ENCODE results near the gene JAGN1. TPM values are rescaled to one million over a fixed set of nuclear protein-coding genes. Genes with fewer than 3 reads are reported as not detected.
"Not testable (repeated sequence)": the region's sequence is repeated elsewhere in the genome, so short reads cannot be mapped to it uniquely, and the experiment has no call there.

JAGN1 gene
- total RNA-seq, 1 experiment from 2014 or later = 22.7 TPM

DNA sequence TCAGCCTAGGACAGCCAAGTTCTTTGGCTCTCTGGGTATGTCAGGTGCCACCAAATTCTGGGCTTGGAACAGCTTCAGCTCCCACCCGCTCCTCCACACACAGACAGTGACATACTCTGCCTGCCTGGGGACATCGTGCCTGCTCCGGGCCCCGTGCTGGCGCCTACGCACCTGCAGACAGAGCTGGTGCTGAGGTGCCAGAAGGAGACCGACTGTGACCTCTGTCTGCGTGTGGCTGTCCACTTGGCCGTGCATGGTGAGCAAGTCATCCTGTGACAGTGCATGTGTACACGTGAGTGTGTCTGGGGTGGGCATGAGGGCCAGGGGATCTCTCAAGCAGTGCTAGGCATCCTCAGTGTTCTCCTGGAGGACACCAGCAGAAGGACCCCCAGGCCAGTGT is 27.4 kb downstream of the JAGN1 start:
- no peak for DNase-seq (ENCODE audit: low read depth)

DNA sequence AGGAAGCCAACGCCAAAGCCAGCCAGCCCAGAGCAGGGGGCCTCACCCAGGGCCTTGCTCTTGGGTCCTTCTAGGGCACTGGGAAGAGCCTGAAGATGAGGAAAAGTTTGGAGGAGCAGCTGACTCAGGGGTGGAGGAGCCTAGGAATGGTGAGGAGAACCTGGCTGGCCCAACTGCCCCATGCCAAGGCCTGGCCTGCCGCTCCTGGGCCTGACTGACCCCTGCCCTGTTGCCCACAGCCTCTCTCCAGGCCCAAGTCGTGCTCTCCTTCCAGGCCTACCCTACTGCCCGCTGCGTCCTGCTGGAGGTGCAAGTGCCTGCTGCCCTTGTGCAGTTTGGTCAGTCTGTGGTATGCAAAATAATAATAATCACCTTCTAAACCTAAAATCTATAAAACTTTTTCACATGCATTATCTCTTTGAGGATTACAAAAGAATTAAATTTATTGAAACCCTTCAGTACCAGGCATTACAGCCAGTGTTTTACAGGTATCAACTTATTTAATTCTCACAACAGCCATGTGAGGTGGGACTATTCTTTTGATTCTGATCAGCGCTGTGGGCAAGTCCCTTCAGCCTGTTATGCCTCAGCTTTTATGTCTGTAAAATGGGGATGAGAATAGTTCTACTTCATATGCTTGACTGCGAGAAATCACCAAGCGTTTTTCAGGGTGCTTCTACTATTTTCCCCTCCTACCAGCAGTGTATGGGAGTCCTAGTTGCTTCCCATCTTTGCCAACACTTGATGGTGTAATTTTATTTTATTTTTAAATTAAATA is 28.0 kb downstream of the JAGN1 start:
- no peak for DNase-seq (ENCODE audit: low read depth)

DNA sequence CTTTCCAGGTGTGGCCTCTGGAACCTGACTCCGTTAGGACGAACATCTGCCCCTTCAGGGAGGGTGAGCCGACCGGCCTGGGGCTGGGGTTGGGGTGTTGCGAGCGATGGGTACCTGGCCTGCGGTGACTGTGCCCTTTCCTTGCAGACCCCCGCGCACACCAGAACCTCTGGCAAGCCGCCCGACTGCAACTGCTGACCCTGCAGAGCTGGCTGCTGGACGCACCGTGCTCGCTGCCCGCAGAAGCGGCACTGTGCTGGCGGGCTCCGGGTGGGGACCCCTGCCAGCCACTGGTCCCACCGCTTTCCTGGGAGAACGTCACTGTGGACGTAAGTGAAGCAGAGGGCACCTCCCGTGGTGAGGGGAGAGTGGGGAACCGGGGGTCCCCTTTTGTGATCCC is 37.7 kb downstream of the JAGN1 start:
- DNase-seq (ENCODE audit: low read depth) = no peak

DNA sequence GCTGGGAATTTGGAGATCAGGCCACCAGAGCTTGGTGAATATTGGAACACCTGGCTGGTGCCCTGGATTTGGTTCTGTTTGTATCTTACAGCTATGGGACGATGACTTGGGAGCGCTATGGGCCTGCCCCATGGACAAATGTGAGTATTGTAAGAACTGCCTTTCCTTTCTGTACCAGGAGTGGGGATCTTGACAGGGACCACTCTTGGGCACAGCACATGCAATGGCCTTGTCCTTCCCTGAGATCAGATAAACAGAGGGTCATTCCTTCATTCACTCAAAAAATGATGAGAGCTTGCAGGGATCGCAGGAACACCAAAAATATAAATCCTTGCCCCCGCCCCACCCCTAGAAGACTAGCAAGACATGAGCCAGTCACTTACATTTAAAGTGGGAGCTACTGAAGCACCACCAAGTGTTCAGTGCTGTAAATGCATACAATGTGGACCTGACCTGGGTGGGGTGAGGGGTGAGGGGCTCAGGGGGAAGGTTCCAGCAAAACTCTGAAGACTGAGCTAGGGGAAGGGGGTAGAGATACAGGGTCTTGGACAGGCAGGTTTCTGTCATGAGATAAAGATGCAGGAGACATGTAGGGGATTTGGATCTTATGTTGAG is 40.5 kb downstream of the JAGN1 start:
- DNase-seq (ENCODE audit: low read depth) = no peak

DNA sequence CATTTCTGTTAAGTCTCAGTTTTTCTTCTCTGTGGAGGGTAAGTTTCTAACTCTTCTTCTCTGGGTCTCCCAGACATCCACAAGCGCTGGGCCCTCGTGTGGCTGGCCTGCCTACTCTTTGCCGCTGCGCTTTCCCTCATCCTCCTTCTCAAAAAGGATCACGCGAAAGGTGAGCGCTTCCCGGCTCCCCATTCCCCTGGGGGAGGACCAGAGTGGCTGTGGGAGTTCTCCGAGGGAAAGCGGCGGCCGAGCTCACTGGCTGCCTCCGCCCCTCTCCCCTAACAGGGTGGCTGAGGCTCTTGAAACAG is 42.1 kb downstream of the JAGN1 start:
- no peak for DNase-seq (ENCODE audit: low read depth)

DNA sequence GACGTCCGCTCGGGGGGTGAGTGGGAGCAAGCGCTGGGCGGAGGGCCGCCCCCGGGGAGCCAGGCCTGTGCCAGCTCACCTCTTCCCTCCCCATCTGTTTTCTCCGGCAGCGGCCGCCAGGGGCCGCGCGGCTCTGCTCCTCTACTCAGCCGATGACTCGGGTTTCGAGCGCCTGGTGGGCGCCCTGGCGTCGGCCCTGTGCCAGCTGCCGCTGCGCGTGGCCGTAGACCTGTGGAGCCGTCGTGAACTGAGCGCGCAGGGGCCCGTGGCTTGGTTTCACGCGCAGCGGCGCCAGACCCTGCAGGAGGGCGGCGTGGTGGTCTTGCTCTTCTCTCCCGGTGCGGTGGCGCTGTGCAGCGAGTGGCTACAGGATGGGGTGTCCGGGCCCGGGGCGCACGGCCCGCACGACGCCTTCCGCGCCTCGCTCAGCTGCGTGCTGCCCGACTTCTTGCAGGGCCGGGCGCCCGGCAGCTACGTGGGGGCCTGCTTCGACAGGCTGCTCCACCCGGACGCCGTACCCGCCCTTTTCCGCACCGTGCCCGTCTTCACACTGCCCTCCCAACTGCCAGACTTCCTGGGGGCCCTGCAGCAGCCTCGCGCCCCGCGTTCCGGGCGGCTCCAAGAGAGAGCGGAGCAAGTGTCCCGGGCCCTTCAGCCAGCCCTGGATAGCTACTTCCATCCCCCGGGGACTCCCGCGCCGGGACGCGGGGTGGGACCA is 42.6 kb downstream of the JAGN1 start:
- DNase-seq (ENCODE audit: low read depth) = peak; percentile 86

DNA sequence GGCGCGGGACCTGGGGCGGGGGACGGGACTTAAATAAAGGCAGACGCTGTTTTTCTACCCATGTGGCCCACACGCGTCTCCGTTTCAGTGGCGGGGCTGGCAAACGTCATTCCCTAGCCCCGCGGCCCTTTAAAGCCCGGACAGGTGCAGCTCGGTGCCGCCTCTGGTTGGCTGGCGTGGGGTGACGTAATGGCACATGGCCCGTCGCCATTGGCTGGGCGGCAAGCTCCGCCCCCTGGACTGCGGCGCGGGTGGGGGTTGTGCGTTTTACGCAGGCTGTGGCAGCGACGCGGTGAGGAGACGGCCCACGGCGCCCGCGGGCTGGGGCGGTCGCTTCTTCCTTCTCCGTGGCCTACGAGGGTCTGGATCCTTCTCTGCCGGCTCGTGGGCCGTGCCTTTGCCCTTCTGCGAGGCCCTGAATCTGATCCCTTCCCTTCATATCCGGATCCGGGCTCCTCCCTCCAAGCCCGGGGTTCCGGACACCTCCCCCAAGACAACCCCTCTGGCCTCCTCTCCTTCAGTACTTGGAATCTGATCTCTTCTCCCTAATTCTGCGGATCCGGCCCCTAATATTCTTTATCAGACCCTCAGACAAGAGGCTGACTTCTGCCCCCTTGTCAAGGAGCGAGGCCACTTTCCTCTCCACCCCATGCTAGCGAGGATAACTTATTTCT is 43.3 kb downstream of the JAGN1 start, which contains the start of gene CRELD1:
CRELD1 (plus strand) TSS at position 274 of the 674 bp plus-strand sequence. CDS start 605 bp downstream, outside the sequence.
- DNase-seq (ENCODE audit: low read depth) = peak; percentile 94

DNA sequence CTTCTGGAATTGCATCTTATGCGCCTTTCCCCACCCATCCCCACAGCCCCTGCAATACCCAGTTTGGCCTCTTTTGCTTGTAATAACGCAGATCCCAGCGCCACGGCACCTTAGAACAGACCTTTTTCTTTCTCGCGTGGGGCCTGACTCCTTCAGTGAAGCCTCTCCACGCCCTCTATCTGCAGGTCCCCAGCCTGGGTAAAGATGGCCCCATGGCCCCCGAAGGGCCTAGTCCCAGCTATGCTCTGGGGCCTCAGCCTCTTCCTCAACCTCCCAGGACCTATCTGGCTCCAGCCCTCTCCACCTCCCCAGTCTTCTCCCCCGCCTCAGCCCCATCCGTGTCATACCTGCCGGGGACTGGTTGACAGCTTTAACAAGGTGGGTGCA is 43.8 kb downstream of the JAGN1 start:
- peak; percentile 11 for DNase-seq (ENCODE audit: low read depth)

DNA sequence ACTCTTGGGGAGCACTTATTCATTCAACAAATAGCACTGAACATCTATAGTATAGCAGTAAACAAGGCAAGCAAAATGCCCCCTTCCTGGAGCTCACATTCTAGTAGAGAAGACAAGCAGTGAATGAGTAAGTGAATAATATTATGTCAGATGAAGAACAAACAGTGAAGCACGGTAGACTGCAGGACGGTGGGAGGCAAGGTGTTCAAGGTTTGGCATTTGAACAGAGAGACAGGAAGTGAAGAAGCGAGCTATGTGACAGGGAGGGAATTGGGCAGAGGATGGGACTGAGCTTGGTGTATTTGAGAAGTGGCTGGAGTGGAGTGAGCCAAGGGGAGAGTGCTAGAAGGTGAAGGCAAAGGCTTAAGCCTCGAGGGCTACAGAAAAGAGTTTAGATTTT is 44.6 kb downstream of the JAGN1 start:
- no peak for DNase-seq (ENCODE audit: low read depth)

DNA sequence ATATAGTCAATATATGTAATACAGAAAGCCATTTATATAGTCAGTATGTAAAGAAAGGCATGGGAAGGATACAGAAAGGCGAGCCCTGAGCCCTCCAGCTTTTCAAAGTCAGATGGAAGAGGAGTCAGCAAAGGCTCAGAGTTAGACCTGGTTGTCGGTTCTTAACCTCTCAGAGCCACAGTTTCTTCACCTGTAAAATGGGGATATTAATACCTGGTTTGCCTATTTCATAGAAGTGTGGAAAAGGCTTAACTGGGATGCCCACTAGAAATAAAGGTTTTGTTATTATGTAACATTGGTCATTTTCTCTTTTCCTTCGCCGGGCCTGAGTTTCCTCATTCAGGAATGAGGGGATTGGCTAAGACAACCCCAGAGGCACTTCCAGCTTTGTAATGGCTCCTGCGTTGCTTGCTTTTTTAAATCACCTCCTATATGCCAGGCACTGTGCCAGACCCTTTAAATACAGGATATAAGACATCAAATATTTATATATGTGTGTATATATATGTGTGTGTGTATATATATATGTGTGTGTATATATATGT is 45.6 kb downstream of the JAGN1 start:
- no peak for DNase-seq (ENCODE audit: low read depth)

DNA sequence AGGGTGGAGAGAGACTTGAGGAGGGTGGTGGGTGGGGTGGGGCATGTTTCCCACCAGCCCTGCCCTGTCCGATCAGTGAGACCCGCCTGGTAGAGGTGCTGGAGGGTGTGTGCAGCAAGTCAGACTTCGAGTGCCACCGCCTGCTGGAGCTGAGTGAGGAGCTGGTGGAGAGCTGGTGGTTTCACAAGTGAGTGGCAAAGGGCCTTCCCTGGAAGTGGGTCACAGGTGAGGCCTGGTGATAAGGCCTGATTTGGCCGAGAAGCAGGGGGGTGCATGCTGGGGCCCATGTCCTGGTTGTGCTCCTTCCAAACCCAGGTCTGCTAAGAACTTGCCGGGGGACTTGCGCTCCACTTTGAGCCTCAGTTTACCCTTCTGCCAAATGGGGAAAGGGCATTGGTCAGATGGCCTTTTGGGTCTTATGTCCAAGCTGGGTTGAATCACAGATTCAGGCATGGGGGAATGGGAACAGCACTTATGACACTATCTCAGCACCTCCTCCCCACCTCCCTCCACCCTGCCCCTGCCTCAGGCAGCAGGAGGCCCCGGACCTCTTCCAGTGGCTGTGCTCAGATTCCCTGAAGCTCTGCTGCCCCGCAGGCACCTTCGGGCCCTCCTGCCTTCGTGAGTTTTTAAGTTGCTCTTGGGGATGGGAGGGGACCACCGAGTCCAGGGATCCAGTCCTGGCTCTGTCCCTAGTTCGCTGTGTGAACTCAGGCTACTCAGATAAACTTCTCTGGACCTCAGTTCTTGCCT is 47.3 kb downstream of the JAGN1 start:
- DNase-seq (ENCODE audit: low read depth) = no peak

DNA sequence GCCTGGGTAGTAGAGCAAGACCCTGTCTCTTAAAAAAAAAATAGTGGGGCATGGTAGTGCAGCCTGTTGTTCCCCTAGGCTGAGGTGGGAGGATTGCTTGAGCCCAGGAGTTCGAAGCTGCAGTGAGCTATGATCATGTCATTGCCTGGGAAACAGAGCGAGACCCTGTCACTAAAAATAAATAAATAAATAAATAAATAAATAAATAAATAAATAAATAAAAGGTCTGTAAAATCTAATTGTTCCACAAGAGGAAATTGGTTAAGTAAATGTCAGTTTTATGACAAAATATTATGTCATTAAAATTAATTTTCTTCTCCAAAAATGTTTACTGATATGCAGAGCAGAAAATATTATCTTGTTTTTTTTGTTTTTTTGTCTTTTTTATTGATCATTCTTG is 48.6 kb downstream of the JAGN1 start:
- no peak for DNase-seq (ENCODE audit: low read depth)

DNA sequence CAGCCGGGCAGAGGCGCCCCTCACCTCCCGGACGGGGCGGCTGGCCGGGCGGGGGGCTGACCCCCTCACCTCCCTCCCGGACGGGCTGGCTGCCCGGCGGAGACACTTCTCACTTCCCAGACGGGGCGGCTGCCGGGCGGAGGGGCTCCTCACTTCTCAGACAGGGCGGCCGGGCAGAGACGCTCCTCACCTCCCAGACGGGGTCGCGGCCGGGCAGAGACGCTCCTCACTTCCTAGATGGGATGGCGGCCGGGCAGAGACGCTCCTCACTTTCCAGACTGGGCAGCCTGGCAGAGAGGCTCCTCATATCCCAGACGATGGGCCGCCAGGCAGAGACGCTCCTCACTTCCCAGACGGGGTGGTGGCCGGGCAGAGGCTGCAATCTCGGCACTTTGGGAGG is 49.5 kb downstream of the JAGN1 start:
- not testable (repeated sequence) for DNase-seq (ENCODE audit: low read depth)

DNA sequence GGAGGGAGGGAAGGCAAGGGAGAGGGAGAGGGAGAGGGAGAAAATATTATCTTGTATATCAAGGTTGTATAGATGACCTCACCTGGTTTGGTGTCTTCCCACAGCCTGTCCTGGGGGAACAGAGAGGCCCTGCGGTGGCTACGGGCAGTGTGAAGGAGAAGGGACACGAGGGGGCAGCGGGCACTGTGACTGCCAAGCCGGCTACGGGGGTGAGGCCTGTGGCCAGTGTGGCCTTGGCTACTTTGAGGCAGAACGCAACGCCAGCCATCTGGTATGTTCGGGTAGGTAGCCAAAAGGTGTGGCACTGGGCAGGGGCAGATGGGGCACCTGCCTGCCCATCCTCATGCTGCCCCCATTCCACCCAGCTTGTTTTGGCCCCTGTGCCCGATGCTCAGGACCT is 50.3 kb downstream of the JAGN1 start:
- DNase-seq (ENCODE audit: low read depth) = no peak

DNA sequence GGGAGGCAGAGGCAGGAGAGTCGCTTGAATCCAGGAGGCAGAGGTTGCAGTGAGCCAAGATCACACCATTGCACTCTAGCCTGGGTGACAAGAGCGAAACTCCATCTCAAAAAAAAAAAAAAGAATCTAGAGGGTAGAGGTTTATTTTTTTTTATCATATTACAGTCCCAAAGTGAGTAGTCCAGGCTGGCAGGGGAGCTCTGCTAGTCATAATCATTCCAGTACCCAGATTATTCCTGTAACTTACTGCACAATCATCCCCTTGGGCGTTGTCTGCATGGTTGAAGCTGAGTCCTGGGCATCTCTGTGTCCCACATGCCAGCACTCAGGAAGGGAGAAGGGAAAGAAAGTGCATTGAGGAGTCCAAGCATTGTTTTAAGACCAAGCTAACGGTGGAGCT is 51.8 kb downstream of the JAGN1 start:
- DNase-seq (ENCODE audit: low read depth) = no peak

DNA sequence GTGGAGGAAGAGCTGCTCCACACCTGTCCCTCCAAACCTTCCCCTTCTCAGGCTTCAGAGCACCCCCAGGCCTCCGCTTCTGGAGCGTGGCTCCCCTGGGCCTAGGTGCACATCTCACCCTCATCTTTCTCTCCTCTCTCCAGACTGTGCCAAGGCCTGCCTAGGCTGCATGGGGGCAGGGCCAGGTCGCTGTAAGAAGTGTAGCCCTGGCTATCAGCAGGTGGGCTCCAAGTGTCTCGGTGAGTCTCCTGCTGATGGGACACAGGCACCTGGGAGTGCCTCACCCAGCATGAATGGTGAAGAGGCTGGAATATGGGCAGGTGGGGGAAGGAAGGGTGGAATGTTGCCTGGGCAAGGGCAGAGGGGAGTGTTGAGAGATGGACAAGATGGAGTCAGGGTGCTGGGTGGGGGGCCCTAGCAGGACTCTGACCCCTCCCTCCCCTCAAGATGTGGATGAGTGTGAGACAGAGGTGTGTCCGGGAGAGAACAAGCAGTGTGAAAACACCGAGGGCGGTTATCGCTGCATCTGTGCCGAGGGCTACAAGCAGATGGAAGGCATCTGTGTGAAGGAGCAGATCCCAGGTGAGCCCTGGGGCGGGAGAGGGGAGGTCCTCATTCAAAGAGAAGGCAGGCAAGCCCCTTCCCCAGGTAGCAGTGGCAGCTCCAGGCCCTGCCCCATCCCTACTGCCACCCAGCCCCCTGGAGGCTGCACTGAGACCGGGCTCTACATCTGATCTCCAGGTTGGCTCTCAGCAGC is 52.7 kb downstream of the JAGN1 start:
- DNase-seq (ENCODE audit: low read depth) = no peak
